CD4-positive, alpha-beta T cell (primary cell): Measurements from ENCODE around the gene PUM2. TPM values are rescaled to one million over a fixed set of nuclear protein-coding genes. Genes with fewer than 3 reads are reported as not detected.

Source experiments
- ATAC-seq: fragments of 200-7000 bp; cut with Tn5 transposase; one replicate; pipeline ENCODE4 v1.10.0; 2022; ENCODE audit warnings: mild to moderate bottlenecking; ENCODE audit not compliant: poor library complexity
- CTCF ChIA-PET: fragments of 350-600 bp; sonication (Branson Sonifier 250); formaldehyde crosslinking; loops from one replicate; lab custom pipeline; 2021; ENCODE audit warnings: antibody characterized with exemption, inconsistent platforms; lab: Charles Lee
- POLR2A ChIA-PET: fragments of 350-600 bp; sonication (Branson Sonifier 250); formaldehyde crosslinking; loops from one replicate; lab custom pipeline; 2021; ENCODE audit warnings: antibody characterized with exemption, inconsistent platforms; lab: Charles Lee
- DNase-seq, 14 experiments: peaks; one replicate each; pipeline ENCODE4 v3.0.0-alpha.2; 2013 to 2020; ENCODE audit warnings: mixed read lengths in 2 of 14
- H3K27ac ChIP-seq, 2 donors: one replicate each; pipeline versions ENCODE4 v1.5.1 to v1.7.0; 2013; ENCODE audit warnings: low read length in 2 of 2, low read depth in 1 of 2, mild to moderate bottlenecking in 1 of 2
- H3K27me3 ChIP-seq, 2 experiments: 1 replicate in 1 of 2; 2 replicates in 1 of 2; pipeline versions ENCODE4 v1.6.1 to v1.7.0; 2013; ENCODE audit warnings: low read length in 2 of 2, control low read depth in 1 of 2, mild to moderate bottlenecking in 1 of 2, moderate library complexity in 1 of 2; ENCODE audit not compliant: insufficient read depth in 2 of 2, control insufficient read depth in 1 of 2
- H3K36me3 ChIP-seq: one replicate; pipeline ENCODE4 v1.6.1; 2013; ENCODE audit warnings: low read length, control low read depth; ENCODE audit not compliant: insufficient read depth
- H3K4me1 ChIP-seq: one replicate; pipeline ENCODE4 v1.6.1; 2013; ENCODE audit warnings: low read length, control low read depth; ENCODE audit not compliant: insufficient read depth
- H3K4me3 ChIP-seq: one replicate; pipeline ENCODE4 v1.5.1; 2013; ENCODE audit warnings: mild to moderate bottlenecking, low read length, moderate library complexity
- H3K9me3 ChIP-seq, 2 experiments: 1 replicate in 1 of 2; 2 replicates in 1 of 2; pipeline versions ENCODE4 v1.6.1 to v1.7.0; 2013; ENCODE audit warnings: low read length in 2 of 2, mild to moderate bottlenecking in 2 of 2, control low read depth in 1 of 2, moderate library complexity in 1 of 2; ENCODE audit not compliant: control insufficient read depth in 1 of 2, insufficient read depth in 1 of 2
- H3K27ac Mint-ChIP-seq: one replicate; pipeline ENCODE4 v1.8.0; 2020; ENCODE audit warnings: mixed read lengths
- H3K27me3 Mint-ChIP-seq: one replicate; pipeline ENCODE4 v1.8.0; 2021; ENCODE audit warnings: mixed read lengths
- H3K36me3 Mint-ChIP-seq: one replicate; pipeline ENCODE4 v1.8.0; 2021; ENCODE audit warnings: low read depth, mixed read lengths
- H3K4me1 Mint-ChIP-seq: one replicate; pipeline ENCODE4 v1.8.0; 2021; ENCODE audit warnings: low read depth, mixed read lengths
- H3K4me3 Mint-ChIP-seq: one replicate; pipeline ENCODE4 v1.8.0; 2020; ENCODE audit warnings: mild to moderate bottlenecking, mixed read lengths
- H3K9me3 Mint-ChIP-seq: one replicate; pipeline ENCODE4 v1.8.0; 2020; ENCODE audit warnings: mixed read lengths
- intact Hi-C, 2 experiments: fragments of 100-400 bp; cut with DNase I in 1 of 2; cut with micrococcal nuclease in 1 of 2; formaldehyde crosslinking; loops; one replicate each; pipeline versions ENCODE4 v1.15.1 to v1.9.0; 2023 to 2025; cut with DNase I, micrococcal nuclease
- total RNA-seq, 174 experiments: library from RNA in 2 of 174; stranded (reverse) in 2 of 174; gene quantifications; one replicate each; pipeline ENCODE4 v1.2.3 and lab custom pipeline; 2021 to 2026
- TF ChIP-seq, protein P1 (sequence below): fragments of 200-600 bp; IDR thresholded peaks from one replicate; pipeline ENCODE4 v1.8.0; 2022; ENCODE audit warnings: antibody characterized with exemption, mild to moderate bottlenecking

PUM2 gene
- total RNA-seq, 2 experiments from 2014 or later = 94.9 to 95.4 TPM

DNA sequence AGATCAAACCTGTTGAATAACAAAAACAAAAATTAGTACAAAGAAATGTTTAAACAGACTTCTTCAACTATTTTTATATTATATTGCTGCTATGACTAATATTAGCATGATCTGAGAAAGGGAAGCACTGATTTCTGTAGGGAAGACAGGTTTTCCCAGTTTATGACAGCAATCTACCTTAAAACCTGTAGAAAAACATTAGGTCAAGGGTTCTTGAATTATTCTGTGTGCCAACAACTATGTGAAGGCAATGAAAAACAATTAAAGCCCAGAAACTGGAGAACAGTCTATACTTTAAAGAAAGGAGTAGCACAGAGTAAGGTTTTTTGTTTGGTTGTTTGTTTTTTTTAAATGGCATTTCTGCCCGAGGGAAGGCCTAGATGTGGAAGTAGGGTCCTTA, 23.3 kb downstream of the PUM2 start:
- TF ChIP-seq, protein P1, sequence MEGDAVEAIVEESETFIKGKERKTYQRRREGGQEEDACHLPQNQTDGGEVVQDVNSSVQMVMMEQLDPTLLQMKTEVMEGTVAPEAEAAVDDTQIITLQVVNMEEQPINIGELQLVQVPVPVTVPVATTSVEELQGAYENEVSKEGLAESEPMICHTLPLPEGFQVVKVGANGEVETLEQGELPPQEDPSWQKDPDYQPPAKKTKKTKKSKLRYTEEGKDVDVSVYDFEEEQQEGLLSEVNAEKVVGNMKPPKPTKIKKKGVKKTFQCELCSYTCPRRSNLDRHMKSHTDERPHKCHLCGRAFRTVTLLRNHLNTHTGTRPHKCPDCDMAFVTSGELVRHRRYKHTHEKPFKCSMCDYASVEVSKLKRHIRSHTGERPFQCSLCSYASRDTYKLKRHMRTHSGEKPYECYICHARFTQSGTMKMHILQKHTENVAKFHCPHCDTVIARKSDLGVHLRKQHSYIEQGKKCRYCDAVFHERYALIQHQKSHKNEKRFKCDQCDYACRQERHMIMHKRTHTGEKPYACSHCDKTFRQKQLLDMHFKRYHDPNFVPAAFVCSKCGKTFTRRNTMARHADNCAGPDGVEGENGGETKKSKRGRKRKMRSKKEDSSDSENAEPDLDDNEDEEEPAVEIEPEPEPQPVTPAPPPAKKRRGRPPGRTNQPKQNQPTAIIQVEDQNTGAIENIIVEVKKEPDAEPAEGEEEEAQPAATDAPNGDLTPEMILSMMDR = no peak
- H3K36me3 Mint-ChIP-seq = peaks cover 96% of the 10 kb centered on the region
- Histone ChIP-seq H3K27ac (no peak overlapping the region), H3K36me3 (peaks cover 42% of the 10 kb centered on the region), H3K4me3 (no peak overlapping the region), H3K4me1 (peaks cover 10% of the 10 kb centered on the region), H3K27me3 (no peaks in the 10 kb centered on the region), H3K9me3 (peaks cover 0 to 9% of the 10 kb centered on the region in 2 experiments)
- ChIA-PET POLR2A (interaction anchor here (1.0 to 2.9 kb wide), 2 partner anchors 18 to 24 kb away, joined by 3 to 12 read pairs; no protein-coding TSS in a partner anchor), CTCF (interaction anchor here (0.9 to 3.4 kb wide), 11 partner anchors 9 to 49 kb away, joined by 3 to 31 read pairs (median 10); no protein-coding TSS in a partner anchor)
- DNase-seq = no peak
- no peaks in the 10 kb centered on the region for H3K27me3 Mint-ChIP-seq
- H3K27ac Mint-ChIP-seq = peak overlapping the region; percentile 19
- peaks cover 9% of the 10 kb centered on the region for H3K9me3 Mint-ChIP-seq
- H3K4me3 Mint-ChIP-seq = peak overlapping the region; percentile 7
- no peak for ATAC-seq
- H3K4me1 Mint-ChIP-seq = peaks cover 70% of the 10 kb centered on the region
- intact Hi-C loops = loop anchor here in 1 of 2 experiments (2.0 kb wide), 1 partner anchor 23 kb away; the partner anchor contains the start of gene PUM2

DNA sequence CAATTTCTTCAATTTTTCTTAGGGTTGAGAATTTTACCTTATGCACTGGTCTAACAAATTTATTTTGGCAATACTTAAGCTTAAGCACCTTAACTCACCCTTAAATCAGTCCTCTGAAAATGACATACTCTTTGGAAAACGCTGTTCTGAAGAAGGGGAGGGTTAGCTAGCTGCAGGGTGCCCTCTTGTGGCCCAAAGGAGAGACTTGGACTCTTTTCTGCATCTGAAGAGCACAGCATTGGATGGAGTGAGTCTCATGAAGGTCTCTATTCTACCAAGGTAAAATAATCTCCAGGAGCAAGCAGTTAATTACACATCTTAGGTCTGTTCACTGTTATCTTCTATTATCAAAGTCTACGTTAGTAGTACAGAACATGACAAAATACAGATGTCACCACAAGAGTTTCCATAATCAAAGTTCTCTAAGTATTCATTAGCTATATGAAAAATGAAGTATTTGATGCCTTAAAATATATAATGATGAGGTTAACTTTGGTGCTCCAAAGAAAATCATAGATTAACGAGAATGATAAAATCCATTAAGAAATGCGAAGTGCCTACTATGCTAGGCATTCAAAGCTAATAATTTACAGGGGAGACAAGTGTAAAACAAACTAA, 24.4 kb downstream of the PUM2 start:
- POLR2A ChIA-PET = interaction anchor here (1.0 to 2.9 kb wide), 4 partner anchors 12 to 25 kb away, joined by 3 to 12 read pairs (median 6); no protein-coding TSS in a partner anchor
- H3K36me3 ChIP-seq = peaks cover 51% of the 10 kb centered on the region

DNA sequence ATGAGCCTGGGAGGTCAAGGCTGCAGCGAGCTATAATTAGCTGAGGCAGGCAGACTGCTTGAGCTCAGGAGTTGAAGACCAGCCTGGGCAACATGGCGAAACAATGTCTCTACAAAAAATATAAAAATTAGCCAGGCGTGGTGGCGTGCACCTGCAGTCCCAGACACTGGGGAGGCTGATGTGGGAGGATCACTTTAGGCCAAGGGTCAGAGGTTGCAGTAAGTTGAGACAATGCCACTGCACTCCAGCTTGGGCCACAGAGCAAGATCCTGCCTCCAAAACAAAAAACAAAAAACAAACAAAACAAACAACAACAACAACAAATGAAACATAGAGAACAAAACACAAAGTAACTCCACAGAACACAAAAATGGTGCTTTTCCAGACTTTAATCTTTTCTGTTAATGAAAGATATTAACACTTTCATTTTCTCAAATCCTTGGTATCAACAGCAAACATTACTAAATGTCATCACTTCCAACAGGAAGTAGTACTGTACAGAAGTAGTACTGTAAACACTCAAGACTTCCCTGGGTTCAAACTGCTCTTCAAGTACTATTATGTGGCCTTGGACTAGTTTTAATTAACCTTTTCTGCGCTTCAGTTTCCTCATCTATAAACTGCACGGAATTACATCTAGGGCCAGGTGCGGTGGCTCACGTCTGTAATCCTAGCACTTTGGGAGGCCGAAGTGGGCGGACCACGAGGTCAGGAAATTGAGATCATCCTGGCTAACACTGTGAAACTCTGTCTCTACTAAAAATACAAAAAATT, 27.9 kb downstream of the PUM2 start:
- Histone ChIP-seq H3K27ac (no peak overlapping the region), H3K27me3 (no peaks in the 10 kb centered on the region), H3K9me3 (no peaks in the 10 kb centered on the region), H3K36me3 (peaks cover 63% of the 10 kb centered on the region), H3K4me3 (no peak overlapping the region), H3K4me1 (peaks cover 5% of the 10 kb centered on the region)
- POLR2A ChIA-PET = no interaction called here
- H3K27me3 Mint-ChIP-seq = no peaks in the 10 kb centered on the region
- intact Hi-C loops = no loop called here
- no peaks in the 10 kb centered on the region for H3K9me3 Mint-ChIP-seq
- DNase-seq (no peak), ATAC-seq (no peak)
- TF ChIP-seq, protein P1 = no peak
- CTCF ChIA-PET = no interaction called here
- H3K36me3 Mint-ChIP-seq = peaks cover 96% of the 10 kb centered on the region
- peak overlapping the region; percentile 32 for H3K27ac Mint-ChIP-seq
- H3K4me3 Mint-ChIP-seq = peak overlapping the region; percentile 2
- H3K4me1 Mint-ChIP-seq = peaks cover 73% of the 10 kb centered on the region

More for the DNA sequence above, 24.4 kb downstream of the PUM2 start:
- no peaks in the 10 kb centered on the region for H3K27me3 Mint-ChIP-seq
- no peak overlapping the region for H3K27ac ChIP-seq
- intact Hi-C loops = loop anchor here (1.0 to 2.0 kb wide), 2 partner anchors 23 to 25 kb away; partner anchors contain the start of gene PUM2 (in 1 of the 2)
- H3K36me3 Mint-ChIP-seq = peaks cover 96% of the 10 kb centered on the region
- CTCF ChIA-PET = interaction anchor here (0.7 to 3.4 kb wide), 14 partner anchors 10 to 325 kb away, joined by 3 to 31 read pairs (median 10); partner anchors contain the start of gene HS1BP3
- DNase-seq (peak; percentile 14 to 76 (median 43)), ATAC-seq (peak; percentile 90)
- peak overlapping the region; percentile 19 for H3K27ac Mint-ChIP-seq
- no peak overlapping the region for H3K4me3 ChIP-seq
- H3K9me3 Mint-ChIP-seq = peaks cover 6% of the 10 kb centered on the region
- peaks cover 0 to 8% of the 10 kb centered on the region in 2 experiments for H3K9me3 ChIP-seq
- TF ChIP-seq, protein P1 = peak; percentile 77
- H3K4me1 Mint-ChIP-seq = peaks cover 72% of the 10 kb centered on the region
- peaks cover 10% of the 10 kb centered on the region for H3K4me1 ChIP-seq
- H3K4me3 Mint-ChIP-seq = no peak overlapping the region
- H3K27me3 ChIP-seq = no peaks in the 10 kb centered on the region
